ENCODE results near the gene BATF.

Gene BATF

GRCh38 chr14:75497701-75498100 lies 24.6 kb upstream of the BATF start:
- in situ Hi-C loops (cut with MboI; ENCODE audit: low sequenced_read_pairs, unreplicated experiment) = loop anchor here (25.0 kb wide), 1 partner anchor 360 kb away; the partner anchor contains the start of gene NEK9
- DNase-seq (ENCODE audit: low spot score) = no peak
- TF ChIP-seq CTCF (IDR thresholded peaks at IDR 0.05; ENCODE audit: borderline replicate concordance, control extremely low read depth, extremely low read depth, insufficient read depth, missing control alignments) = no peak

GRCh38 chr14:75499084-75499875 lies 23.0 kb upstream of the BATF start:
- in situ Hi-C loops (cut with MboI; ENCODE audit: low sequenced_read_pairs, unreplicated experiment) = loop anchor here (25.0 kb wide), 1 partner anchor 362 kb away; the partner anchor contains the start of gene NEK9
- TF ChIP-seq CTCF (IDR thresholded peaks at IDR 0.05; ENCODE audit: borderline replicate concordance, control extremely low read depth, extremely low read depth, insufficient read depth, missing control alignments) = no peak
- DNase-seq (ENCODE audit: low spot score) = peak; percentile 55

GRCh38 chr14:75501080-75501479 lies 21.2 kb upstream of the BATF start:
- DNase-seq (ENCODE audit: low spot score) = no peak
- in situ Hi-C loops (cut with MboI; ENCODE audit: low sequenced_read_pairs, unreplicated experiment) = no loop called here
- TF ChIP-seq CTCF (IDR thresholded peaks at IDR 0.05; ENCODE audit: borderline replicate concordance, control extremely low read depth, extremely low read depth, insufficient read depth, missing control alignments) = no peak

GRCh38 chr14:75504411-75504810 lies 17.9 kb upstream of the BATF start:
- no peak for DNase-seq (ENCODE audit: low spot score)
- TF ChIP-seq CTCF (IDR thresholded peaks at IDR 0.05; ENCODE audit: borderline replicate concordance, control extremely low read depth, extremely low read depth, insufficient read depth, missing control alignments) = no peak
- in situ Hi-C loops (cut with MboI; ENCODE audit: low sequenced_read_pairs, unreplicated experiment) = no loop called here

GRCh38 chr14:75506930-75507329 lies 15.3 kb upstream of the BATF start:
- no peak for DNase-seq (ENCODE audit: low spot score)
- in situ Hi-C loops (cut with MboI; ENCODE audit: low sequenced_read_pairs, unreplicated experiment) = no loop called here
- no peak for TF ChIP-seq CTCF (IDR thresholded peaks at IDR 0.05; ENCODE audit: borderline replicate concordance, control extremely low read depth, extremely low read depth, insufficient read depth, missing control alignments)

GRCh38 chr14:75510547-75510946 lies 11.7 kb upstream of the BATF start:
- DNase-seq (ENCODE audit: low spot score) = no peak

More at GRCh38 chr14:75510547-75510946, 11.7 kb upstream of the BATF start:
- in situ Hi-C loops (cut with MboI; ENCODE audit: low sequenced_read_pairs, unreplicated experiment) = no loop called here
- TF ChIP-seq CTCF (IDR thresholded peaks at IDR 0.05; ENCODE audit: borderline replicate concordance, control extremely low read depth, extremely low read depth, insufficient read depth, missing control alignments) = no peak

Data from GM13976 (cell line).